ENCODE data around the gene DIAPH1.

DIAPH1 gene

DNA sequence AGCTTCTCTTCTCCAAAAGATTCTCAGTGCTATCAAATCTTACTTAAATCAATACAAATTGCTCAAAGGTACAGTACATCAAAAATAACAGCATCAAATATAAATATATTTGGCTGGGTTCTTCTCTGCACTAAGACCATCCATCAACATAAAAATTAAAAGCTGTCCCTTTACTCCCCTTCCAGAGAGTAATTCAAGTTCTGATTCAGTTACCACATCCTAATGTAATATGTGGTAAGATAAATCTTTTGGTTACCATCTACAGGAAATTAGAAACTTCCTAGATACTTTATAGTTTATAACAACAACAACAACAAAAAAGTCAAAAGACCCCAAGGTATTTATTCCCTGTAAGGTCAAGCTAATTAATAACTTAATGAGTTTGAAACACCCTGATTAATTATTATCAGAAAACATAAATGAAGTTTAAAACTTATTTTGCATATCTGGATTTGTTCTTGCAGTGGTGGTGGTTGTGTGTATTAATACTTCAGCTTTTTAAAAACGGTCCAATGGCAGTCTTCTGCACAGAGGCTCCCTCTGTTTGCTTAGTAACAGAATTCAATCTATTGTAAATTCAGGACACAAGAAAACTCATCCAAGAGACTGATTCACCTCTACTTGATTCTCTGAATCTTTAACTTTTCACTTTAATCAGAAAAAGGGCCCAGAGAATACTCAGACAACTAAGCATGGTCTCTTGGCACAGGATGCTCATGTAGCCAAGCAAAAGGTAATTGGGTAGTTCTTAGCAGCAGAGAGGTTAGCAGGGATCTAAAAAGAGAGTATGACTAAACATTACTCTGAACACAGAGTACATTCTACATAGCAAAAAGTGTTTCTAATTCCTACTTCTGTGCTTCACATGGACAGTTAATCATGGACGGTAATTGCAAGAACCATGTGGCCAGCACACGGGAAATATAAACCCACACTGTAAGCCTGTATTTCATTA lies 20.1 kb downstream of the DIAPH1 start:
- POLR2A ChIA-PET = no interaction called here
- DNase-seq (ENCODE audit: extremely low spot score) = no peak
- TF ChIP-seq, protein P1, sequence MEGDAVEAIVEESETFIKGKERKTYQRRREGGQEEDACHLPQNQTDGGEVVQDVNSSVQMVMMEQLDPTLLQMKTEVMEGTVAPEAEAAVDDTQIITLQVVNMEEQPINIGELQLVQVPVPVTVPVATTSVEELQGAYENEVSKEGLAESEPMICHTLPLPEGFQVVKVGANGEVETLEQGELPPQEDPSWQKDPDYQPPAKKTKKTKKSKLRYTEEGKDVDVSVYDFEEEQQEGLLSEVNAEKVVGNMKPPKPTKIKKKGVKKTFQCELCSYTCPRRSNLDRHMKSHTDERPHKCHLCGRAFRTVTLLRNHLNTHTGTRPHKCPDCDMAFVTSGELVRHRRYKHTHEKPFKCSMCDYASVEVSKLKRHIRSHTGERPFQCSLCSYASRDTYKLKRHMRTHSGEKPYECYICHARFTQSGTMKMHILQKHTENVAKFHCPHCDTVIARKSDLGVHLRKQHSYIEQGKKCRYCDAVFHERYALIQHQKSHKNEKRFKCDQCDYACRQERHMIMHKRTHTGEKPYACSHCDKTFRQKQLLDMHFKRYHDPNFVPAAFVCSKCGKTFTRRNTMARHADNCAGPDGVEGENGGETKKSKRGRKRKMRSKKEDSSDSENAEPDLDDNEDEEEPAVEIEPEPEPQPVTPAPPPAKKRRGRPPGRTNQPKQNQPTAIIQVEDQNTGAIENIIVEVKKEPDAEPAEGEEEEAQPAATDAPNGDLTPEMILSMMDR (IDR thresholded peaks at IDR 0.05; ENCODE audit: control extremely low read depth, extremely low read depth, low read depth, missing control alignments) = no peak
- CTCF ChIA-PET = interaction anchor here (0.9 to 15.2 kb wide), 17 partner anchors 9 to 371 kb away, joined by 3 to 288 read pairs (median 4); partner anchors contain the start of genes DIAPH1, HDAC3, PCDHGA11 and RELL2

DNA sequence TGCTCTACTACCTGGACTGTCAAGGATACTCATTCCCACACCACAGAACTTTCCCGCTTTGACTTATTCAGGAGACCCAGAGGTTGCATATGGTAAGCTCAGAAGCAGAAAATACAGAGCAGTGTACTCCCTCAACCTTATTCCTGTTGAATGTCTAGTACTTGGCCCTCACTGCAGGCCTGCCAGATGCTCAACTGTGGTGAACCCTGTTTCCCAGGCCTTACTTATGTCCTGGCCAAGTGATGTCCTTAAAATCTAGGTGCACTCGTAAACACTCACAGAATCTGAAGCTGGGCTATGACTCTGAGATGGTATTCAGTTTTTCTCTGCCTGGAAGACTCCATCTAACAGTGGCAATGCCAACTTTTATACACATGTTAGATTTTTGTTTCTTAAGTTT lies 21.0 kb downstream of the DIAPH1 start:
- POLR2A ChIA-PET = no interaction called here
- TF ChIP-seq, protein P1 (IDR thresholded peaks at IDR 0.05; ENCODE audit: control extremely low read depth, extremely low read depth, low read depth, missing control alignments) = no peak
- no peak for DNase-seq (ENCODE audit: extremely low spot score)
- CTCF ChIA-PET = interaction anchor here (0.9 to 15.2 kb wide), 18 partner anchors 11 to 1197 kb away, joined by 3 to 288 read pairs (median 3); partner anchors contain the start of genes ANKHD1, DIAPH1, HDAC3 and PCDHGA11

DNA sequence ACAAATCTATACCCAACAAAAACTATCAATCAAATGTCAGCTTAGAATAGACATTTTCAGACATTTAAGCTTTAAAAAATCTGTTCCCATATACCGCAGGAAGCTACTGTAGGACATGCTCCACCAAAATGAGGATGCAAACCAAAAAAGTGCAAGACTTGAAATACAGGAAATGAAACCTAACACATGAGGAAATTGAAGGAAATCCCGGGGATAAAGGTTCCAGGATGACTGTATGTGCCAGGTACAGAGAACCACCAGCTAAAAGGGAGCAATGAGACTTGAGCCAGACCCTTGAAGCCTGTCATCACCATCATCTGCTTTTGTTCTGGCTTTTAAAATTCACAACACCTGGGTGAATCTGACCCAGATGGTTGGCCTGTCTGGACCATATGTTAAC lies 21.4 kb downstream of the DIAPH1 start:
- POLR2A ChIA-PET = no interaction called here
- no peak for DNase-seq (ENCODE audit: extremely low spot score)
- TF ChIP-seq, protein P1 (IDR thresholded peaks at IDR 0.05; ENCODE audit: control extremely low read depth, extremely low read depth, low read depth, missing control alignments) = no peak
- CTCF ChIA-PET = interaction anchor here (0.9 to 15.2 kb wide), 15 partner anchors 11 to 1196 kb away, joined by 3 to 288 read pairs (median 3); partner anchors contain the start of genes ANKHD1, DIAPH1, HDAC3 and RELL2

DNA sequence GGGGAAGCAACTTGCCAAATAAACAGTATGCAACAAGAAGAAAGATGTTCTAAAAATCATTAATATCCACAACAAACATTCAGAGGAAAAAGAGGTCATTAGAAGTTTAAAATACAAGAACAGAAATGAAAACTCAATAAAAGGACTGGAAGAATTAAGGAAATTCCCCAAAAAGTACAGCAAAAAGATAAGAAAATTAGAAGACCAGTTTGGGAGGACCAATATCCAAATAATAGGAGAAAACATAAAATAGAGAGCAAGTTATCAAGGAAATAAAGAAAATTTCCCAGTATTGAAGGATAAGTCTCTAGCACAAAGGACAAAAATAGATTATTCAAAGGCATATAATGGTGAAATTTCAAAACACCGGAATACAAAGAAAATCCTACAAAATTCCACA lies 21.9 kb downstream of the DIAPH1 start:
- TF ChIP-seq, protein P1 (IDR thresholded peaks at IDR 0.05; ENCODE audit: control extremely low read depth, extremely low read depth, low read depth, missing control alignments) = no peak
- DNase-seq (ENCODE audit: extremely low spot score) = no peak
- CTCF ChIA-PET = interaction anchor here (0.9 to 15.2 kb wide), 13 partner anchors 12 to 1196 kb away, joined by 3 to 288 read pairs (median 3); partner anchors contain the start of genes ANKHD1, DIAPH1, HDAC3 and RELL2
- POLR2A ChIA-PET = no interaction called here

DNA sequence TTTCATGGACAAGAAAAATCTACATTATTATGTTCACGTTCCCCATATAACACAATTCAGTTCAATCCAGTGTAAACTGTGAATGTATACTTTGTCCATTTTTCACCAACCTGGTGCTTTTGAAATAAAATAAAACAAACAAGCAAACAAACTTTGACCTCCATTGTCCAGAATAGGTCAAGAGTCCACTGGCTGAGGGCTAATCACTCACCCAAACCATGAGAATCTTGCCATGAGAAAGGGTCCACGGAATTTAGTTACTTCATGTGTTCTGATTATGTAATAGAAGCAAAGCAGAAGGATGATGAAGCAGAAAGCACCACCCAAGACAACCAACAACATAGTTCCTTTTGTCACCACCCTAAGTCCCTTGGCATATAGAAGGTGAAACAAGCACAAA lies 28.7 kb downstream of the DIAPH1 start:
- no peak for DNase-seq (ENCODE audit: extremely low spot score)
- CTCF ChIA-PET = interaction anchor here (1.2 to 10.5 kb wide), 6 partner anchors 9 to 101 kb away, joined by 3 to 359 read pairs (median 54); partner anchors contain the start of genes DIAPH1, HDAC3 and RELL2
- TF ChIP-seq, protein P1 (IDR thresholded peaks at IDR 0.05; ENCODE audit: control extremely low read depth, extremely low read depth, low read depth, missing control alignments) = no peak
- POLR2A ChIA-PET = no interaction called here

DNA sequence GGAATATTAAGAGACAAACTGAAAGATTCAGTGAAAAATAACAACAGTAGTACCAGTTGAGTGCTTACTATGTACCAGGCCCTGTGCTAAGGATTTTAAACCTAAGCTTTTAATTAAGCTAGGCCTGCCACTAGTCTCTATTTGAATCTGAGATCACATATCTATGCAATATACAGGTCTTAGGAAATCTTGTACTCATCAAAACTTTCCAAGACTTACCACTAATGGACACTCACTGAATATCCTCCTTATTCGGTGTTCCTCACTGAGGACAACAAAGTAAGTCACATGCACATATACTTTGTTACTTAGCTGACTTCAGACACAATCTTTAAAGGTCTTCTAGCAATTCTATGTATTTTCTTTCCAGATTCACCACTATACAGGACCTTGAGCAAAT lies 32.6 kb downstream of the DIAPH1 start:
- DNase-seq (ENCODE audit: extremely low spot score) = no peak
- TF ChIP-seq, protein P1 (IDR thresholded peaks at IDR 0.05; ENCODE audit: control extremely low read depth, extremely low read depth, low read depth, missing control alignments) = no peak
- ChIA-PET POLR2A (no interaction called here), CTCF (interaction anchor here (1.0 to 10.5 kb wide), 4 partner anchors 9 to 51 kb away, joined by 3 to 359 read pairs (median 12); partner anchors contain the start of genes DIAPH1, HDAC3 and RELL2)
